HG03442 (cell line): ENCODE data around the gene MCM10.

ENCODE experiments used
- ATAC-seq: cut with Tn5 transposase; IDR thresholded peaks from one replicate; pipeline ENCODE4 v1.9.1; 2021; ENCODE audit warnings: mild to moderate bottlenecking, moderate library complexity; ENCODE audit not compliant: unreplicated experiment

MCM10 gene

GRCh38 chr10:13256627-13257026 is 95.3 kb downstream of the MCM10 start:
- ATAC-seq = no peak

GRCh38 chr10:13257621-13258140 is 96.3 kb downstream of the MCM10 start:
- no peak for ATAC-seq
